Stimulated activated naive CD4-positive, alpha-beta T cell treated with Interleukin-2 at 50 U/mL for 16 hours (primary cell): ENCODE results near the gene GKN1.

Experiments
- DNase-seq: peaks from one replicate; lab custom pipeline; 2025; lab: John Stamatoyannopoulos, UW

GKN1 gene

GRCh38 chr2:68961380-68961779, 13.1 kb upstream of the GKN1 start:
- DNase-seq = no peak

GRCh38 chr2:68964282-68964681, 10.2 kb upstream of the GKN1 start:
- no peak for DNase-seq

DNA sequence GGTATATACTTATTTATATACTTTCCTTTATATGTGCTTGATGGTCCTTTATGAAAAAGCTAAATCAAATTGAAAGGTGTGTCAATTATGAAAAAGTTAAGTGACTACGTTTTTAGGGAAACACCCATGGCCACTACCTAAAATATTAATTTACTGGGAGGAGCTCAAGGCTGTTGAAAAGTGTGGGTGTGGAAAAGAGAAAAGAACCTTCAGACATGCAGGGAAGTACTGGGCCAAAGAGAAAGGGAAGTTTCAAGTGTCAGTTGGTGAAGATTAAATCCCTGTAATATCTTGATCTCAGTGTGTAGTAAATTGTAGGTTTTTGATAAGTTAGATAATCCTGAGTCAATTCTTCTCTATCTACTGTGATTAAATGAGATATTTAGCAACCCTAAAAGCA, 6.2 kb upstream of the GKN1 start:
- DNase-seq = no peak

GRCh38 chr2:68969736-68970490, 4.5 kb upstream of the GKN1 start:
- DNase-seq = no peak

DNA sequence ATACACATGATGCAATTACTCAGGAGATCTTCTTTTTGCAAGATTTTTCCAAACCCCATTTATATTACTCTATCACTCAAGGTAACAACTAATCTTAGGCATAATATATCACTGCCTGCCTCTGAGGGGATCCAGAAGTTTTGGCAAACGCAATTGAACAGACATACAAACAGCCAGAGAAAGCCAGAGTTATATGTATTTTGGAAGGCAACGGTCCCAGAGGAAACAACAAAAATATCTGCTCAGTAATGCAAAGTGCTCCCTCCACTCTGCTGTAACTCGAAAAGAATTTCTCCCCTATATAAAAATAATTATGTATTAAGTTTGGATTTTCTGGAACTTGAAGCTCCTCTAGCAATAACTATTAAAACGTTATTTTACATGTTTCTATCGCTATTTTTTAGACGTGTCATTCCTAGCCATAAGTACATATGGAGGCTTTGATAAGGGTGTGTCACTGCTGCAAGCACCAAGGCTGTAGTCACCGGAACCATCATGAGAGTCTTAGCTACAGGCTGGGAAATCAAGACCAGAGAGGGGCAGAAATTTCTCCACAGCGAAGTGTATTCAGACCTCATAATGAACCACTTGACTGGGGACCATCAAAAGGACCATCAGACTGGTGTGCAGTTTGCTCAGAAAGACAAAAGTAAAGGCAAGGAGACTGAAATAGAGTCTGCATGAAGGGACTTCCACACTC, 3.7 kb upstream of the GKN1 start:
- no peak for DNase-seq

- DNase-seq = no peak
Observed at GRCh38 chr2:68971591-68972231, 2.7 kb upstream of the GKN1 start.

DNA sequence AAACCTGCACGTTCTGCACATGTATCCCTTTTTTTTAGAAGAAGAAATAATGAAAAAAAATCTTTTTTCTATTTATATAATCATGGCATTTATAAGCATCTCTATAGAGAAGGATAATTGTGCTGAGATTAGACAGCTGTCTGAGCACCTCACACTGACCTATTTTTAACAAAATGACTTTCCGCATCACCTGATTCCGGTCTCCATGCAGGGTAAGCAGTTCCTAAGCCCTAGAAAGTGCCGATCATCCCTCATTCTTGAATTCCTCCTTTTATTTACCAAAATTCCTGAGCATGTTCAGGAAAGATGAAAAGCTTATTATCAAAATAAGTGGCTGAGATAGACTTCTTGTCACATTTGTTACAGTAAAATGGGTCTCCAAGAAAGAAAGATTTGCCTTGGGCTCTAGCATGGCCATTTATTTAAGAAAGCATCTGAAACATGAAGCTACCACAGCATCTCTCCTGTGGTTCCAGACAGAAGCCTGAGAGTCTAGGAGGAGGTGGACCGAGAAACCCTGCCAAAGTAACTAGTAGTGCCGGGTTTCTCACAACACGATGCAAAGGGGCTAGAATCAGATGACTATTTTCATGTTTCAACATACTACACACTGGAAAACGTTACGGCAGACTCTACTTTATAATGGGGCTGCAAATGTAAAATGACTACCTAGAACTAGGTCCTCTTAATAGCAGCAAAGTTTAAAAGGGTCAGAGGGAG, 670 bp downstream of the GKN1 start:
- no peak for DNase-seq

- DNase-seq = no peak
Observed at GRCh38 chr2:68975844-68976243, 1.4 kb downstream of the GKN1 start.

GRCh38 chr2:68977453-68977852, 3.0 kb downstream of the GKN1 start:
- DNase-seq = no peak

DNA sequence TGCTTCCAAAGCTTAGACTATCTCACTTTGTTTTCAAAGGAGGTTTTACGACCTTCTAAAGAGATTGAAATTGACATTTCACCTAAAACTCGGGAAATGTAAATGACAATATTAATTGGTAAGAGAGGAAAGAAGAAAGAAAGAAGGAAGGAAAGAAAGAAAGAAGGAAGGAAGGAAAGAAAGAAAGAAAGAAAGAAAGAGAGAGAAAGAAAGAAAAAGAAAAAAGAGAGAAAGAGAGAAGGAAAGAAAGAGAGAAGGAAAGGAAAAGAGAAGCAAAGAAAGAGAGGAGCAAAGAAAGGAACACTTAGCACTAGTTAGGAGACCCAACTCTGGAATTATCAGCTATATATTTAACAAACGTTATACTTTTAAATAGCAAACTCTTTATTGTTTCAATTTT, 3.7 kb downstream of the GKN1 start:
- DNase-seq = no peak

DNA sequence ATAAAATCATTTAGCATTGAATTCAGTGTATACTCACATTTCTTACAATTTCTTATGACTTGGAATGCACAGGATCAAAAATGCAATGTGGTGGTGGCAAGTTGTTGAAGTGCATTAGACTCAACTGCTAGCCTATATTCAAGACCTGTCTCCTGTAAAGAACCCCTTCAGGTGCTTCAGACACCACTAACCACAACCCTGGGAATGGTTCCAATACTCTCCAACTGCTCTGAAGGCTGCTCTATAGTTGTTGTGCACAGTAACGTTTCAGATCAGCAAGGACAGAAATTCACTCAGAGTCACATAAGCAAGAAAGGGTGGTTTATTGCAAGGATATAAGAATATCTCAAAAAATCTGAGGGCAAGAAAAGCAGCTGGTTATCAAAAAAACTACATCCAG, 6.5 kb downstream of the GKN1 start:
- DNase-seq = no peak

GRCh38 chr2:68987021-68987503, 12.6 kb downstream of the GKN1 start:
- DNase-seq = no peak

DNA sequence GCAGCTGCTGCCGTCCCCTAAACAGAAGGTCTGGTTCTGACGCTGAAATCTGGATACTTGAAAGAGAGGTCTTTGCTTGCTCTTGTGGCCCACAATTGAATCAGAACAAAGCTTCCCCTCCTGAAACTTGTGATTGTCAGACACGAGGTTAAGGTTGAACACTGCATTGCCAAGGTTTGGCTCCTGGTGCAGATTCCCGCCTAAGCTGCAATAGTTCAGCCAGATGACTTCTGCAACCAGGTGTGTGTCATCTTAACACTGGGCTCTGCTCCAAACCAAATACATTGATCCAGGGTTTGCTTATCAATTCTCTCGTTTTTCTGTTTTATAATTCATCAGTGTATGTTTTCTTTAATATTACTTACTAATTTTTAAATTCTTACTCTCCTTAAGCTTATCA, 14.6 kb downstream of the GKN1 start:
- DNase-seq = no peak

DNA sequence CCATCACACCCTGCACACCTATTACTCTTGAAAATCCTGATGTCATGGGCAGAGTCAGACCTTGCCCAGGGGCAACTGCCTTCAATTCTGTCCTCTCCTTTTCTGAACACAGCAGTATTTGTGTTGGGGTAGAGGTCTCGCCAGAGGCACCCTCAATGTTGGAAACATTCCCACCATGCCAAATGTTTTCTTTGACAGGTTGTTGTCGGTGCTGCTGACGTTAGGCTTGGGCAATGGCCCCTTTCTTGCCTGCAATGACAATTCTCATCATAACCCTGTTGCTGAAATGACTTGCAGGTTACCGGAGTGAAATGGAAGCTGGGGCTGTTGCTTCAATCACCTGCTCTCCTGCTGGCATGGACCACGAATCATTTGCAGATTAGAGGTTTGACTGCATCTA, 17.9 kb downstream of the GKN1 start:
- no peak for DNase-seq

DNA sequence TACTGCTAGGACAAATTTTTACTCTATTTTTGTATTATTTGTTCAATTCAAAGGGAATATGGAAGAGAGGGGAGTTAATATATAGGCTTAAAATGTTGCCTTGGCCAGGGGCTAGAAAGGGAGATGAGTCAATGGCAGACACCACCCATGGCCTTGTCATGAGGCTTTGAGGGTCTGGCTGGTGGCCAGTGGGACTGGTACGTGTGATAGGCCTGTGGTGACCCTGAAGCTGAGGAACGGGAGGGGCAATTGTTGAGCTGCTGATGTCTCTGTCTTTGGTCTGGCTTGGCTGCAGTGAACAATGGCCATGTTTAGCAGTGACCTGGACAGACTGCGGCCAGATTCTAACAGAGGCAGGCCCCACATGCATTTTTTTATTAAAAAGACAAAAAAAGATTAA, 18.5 kb downstream of the GKN1 start:
- DNase-seq = no peak

DNA sequence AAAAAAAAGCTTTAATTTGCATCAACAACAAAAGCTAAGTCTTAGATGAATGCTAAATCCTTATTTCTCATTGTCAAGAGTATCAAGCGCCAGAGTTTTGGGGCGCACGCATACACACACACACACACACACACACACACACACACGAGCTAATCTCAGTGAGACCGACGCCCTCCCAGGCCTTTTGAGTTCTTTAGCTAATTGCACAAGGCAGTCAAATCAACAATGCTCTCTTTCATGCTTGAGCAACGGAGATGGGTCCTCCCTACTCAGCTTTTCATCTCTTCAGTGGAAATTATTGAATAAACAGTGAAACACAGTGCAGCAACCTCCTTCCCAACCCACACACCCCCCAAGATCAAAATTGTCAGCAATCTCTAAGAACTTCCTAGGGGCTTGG, 19.2 kb downstream of the GKN1 start:
- DNase-seq = no peak

DNA sequence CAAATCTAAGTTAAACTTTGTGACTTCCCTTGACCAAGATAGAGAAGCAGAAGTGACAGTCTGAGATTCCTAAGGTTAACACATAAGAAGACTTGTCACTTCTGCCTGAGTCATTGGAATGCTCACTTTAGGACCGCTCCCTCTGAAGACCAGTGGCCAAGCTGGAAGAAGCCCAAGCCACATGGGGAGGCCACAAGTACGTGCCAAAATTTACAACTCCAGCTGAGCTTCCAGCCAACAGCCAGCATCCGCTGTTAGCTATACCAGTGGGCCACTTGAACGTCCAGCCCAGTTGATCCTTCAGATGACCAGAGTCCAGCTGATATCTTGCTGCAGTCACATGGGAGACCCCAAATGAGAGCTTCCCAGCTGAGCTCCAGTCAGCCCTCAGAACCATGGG, 20.4 kb downstream of the GKN1 start:
- DNase-seq = no peak

- no peak for DNase-seq
Observed at GRCh38 chr2:68995916-68996315, 21.5 kb downstream of the GKN1 start.

GRCh38 chr2:68997401-68997800, 23.0 kb downstream of the GKN1 start:
- DNase-seq = no peak

- DNase-seq = no peak
Observed at GRCh38 chr2:69001879-69002278, 27.4 kb downstream of the GKN1 start.

GRCh38 chr2:69003731-69004130, 29.3 kb downstream of the GKN1 start:
- DNase-seq = no peak

DNA sequence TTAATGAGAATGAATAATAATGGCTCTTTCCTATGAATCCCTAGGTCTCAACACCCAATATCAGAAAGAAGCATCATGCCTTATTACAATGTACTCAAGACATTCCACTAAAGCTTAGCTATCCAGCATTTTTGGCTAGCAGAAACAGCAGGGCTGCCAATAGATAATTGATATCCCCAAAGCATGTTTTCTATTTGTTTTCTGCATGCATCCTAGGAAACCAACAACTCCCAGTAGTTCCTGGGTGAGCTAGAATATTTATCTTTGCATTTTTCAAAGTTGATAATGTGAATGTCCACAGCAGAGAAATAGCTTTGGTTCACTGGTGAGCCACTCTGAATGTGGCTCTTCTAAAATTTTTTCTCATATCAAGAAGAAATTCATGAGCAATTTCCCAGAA, 32.7 kb downstream of the GKN1 start:
- DNase-seq = no peak

DNA sequence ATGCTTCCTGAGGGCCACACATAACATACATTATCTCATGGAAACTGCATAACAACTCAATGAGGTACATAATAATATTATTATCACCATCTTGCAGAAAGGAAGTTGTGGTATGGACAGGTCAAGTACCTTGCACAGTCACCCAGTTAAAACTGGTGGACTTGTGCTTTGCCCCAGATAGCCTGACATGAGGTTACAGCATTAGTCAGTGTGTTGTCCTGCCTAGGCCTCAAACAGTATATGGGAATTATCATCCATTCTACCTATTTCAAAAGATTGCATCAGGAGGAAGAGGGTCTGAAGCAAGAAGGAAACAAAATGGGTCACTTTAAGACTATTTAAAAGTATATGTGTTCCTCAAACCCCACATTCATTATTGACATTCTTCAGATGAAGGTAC, 33.2 kb downstream of the GKN1 start:
- no peak for DNase-seq
